HG03442 (cell line): ENCODE measurements around the gene NID1.
"Not testable (repeated sequence)": the region's sequence is repeated elsewhere in the genome, so short reads cannot be mapped to it uniquely, and the experiment has no call there.

ENCODE experiments used
- ATAC-seq: cut with Tn5 transposase; IDR thresholded peaks from one replicate; pipeline ENCODE4 v1.9.1; 2021; ENCODE audit warnings: mild to moderate bottlenecking, moderate library complexity; ENCODE audit not compliant: unreplicated experiment

The NID1 gene

GRCh38 chr1:236029428-236029940 is 35.4 kb downstream of the NID1 start:
- ATAC-seq, result no peak

GRCh38 chr1:236027104-236027503 is 37.8 kb downstream of the NID1 start:
- ATAC-seq, result no peak

- ATAC-seq, result no peak
Observed at GRCh38 chr1:236025836-236026235, 39.1 kb downstream of the NID1 start.

GRCh38 chr1:236024641-236025040 is 40.2 kb downstream of the NID1 start:
- ATAC-seq, result no peak

GRCh38 chr1:236023926-236024565 is 40.8 kb downstream of the NID1 start:
- ATAC-seq, result no peak

- ATAC-seq, result no peak
Observed at GRCh38 chr1:236021424-236022135, 43.3 kb downstream of the NID1 start.

GRCh38 chr1:236020359-236021219 is 44.3 kb downstream of the NID1 start:
- ATAC-seq, result no peak

GRCh38 chr1:236018885-236019453 is 45.9 kb downstream of the NID1 start:
- no peak for ATAC-seq

GRCh38 chr1:236016782-236017400 is 48.0 kb downstream of the NID1 start:
- ATAC-seq, result no peak

GRCh38 chr1:236016083-236016482 is 48.8 kb downstream of the NID1 start:
- no peak for ATAC-seq

- ATAC-seq, result no peak
Observed at GRCh38 chr1:236015539-236015938, 49.4 kb downstream of the NID1 start.

- ATAC-seq, result no peak
Observed at GRCh38 chr1:236013330-236013729, 51.6 kb downstream of the NID1 start.

- no peak for ATAC-seq
Observed at GRCh38 chr1:236011641-236012040, 53.2 kb downstream of the NID1 start.

GRCh38 chr1:236010443-236010842 is 54.4 kb downstream of the NID1 start:
- no peak for ATAC-seq

GRCh38 chr1:236009857-236010256 is 55.0 kb downstream of the NID1 start:
- ATAC-seq, result no peak

- ATAC-seq, result no peak
Observed at GRCh38 chr1:236009191-236009590, 55.7 kb downstream of the NID1 start.

GRCh38 chr1:236007781-236008180 is 57.1 kb downstream of the NID1 start:
- ATAC-seq, result no peak

- ATAC-seq, result not testable (repeated sequence)
Observed at GRCh38 chr1:236003058-236003457, 61.8 kb downstream of the NID1 start.

GRCh38 chr1:236002572-236002971 is 62.3 kb downstream of the NID1 start:
- ATAC-seq, result no peak

GRCh38 chr1:236002025-236002390 is 62.9 kb downstream of the NID1 start:
- no peak for ATAC-seq

GRCh38 chr1:236000781-236001180 is 64.1 kb downstream of the NID1 start:
- ATAC-seq, result no peak
